HEK293 (cell line): ENCODE results near the gene HOXD10.
A peak's percentile ranks its signal among the peaks of the same experiment; 100 is the strongest.

Experiments used
- SCRT1 ChIP-seq: fragments of 450-650 bp; formaldehyde crosslinking; IDR thresholded peaks from 2 replicates; pipeline ENCODE4 v1.5.1; 2016; ENCODE audit warnings: missing biosample characterization, missing genetic modification characterization, borderline replicate concordance
- SETDB1 ChIP-seq: IDR thresholded peaks from one replicate; pipeline ENCODE4 v1.6.1; 2017; ENCODE audit warnings: mild to moderate bottlenecking, low read length, moderate library complexity, mixed read lengths; ENCODE audit not compliant: insufficient read length
- SP2 ChIP-seq: fragments of 450-650 bp; formaldehyde crosslinking; IDR thresholded peaks from 2 replicates; pipeline ENCODE4 v1.5.1; 2016; ENCODE audit warnings: missing biosample characterization, missing genetic modification characterization
- SP3 ChIP-seq: fragments of 450-650 bp; formaldehyde crosslinking; IDR thresholded peaks from 2 replicates; pipeline ENCODE4 v1.5.1; 2016; ENCODE audit warnings: missing biosample characterization, missing genetic modification characterization
- SP7 ChIP-seq: fragments of 450-650 bp; formaldehyde crosslinking; IDR thresholded peaks from 2 replicates; pipeline ENCODE4 v1.5.1; 2016; ENCODE audit warnings: missing biosample characterization, missing genetic modification characterization
- ZBTB7A ChIP-seq: fragments of 450-650 bp; formaldehyde crosslinking; IDR thresholded peaks from 2 replicates; pipeline ENCODE4 v1.5.1; 2016; ENCODE audit warnings: low read depth, missing biosample characterization, missing genetic modification characterization
- ZFP41 ChIP-seq: fragments of 450-650 bp; formaldehyde crosslinking; IDR thresholded peaks from 2 replicates; pipeline ENCODE4 v1.5.1; 2016; ENCODE audit warnings: missing biosample characterization, missing genetic modification characterization, borderline replicate concordance
- ZNF155 ChIP-seq: fragments of 450-650 bp; formaldehyde crosslinking; IDR thresholded peaks from 2 replicates; pipeline ENCODE4 v1.5.1; 2016; ENCODE audit warnings: missing biosample characterization, missing genetic modification characterization
- ZNF19 ChIP-seq: fragments of 450-650 bp; formaldehyde crosslinking; IDR thresholded peaks from 2 replicates; pipeline ENCODE4; 2016; ENCODE audit warnings: missing biosample characterization, missing genetic modification characterization, low read depth
- ZNF23 ChIP-seq: fragments of 450-650 bp; formaldehyde crosslinking; IDR thresholded peaks from 2 replicates; pipeline ENCODE4 v1.5.1; 2016; ENCODE audit warnings: missing biosample characterization, missing genetic modification characterization, borderline replicate concordance
- ZNF274 ChIP-seq, 2 experiments: fragments of 200-500 bp in 1 of 2; fragments of 450-650 bp in 1 of 2; sonication (Bioruptor generic) in 1 of 2; formaldehyde crosslinking in 1 of 2; IDR thresholded peaks; 2 replicates each; pipeline versions ENCODE4 v1.5.1 to v1.6.1; 2014 to 2016; ENCODE audit warnings: borderline replicate concordance in 1 of 2, inconsistent platforms in 1 of 2, low read length in 1 of 2, missing biosample characterization in 1 of 2, missing genetic modification characterization in 1 of 2
- ZNF335 ChIP-seq: fragments of 450-650 bp; formaldehyde crosslinking; conservative IDR thresholded peaks from 2 replicates; pipeline ENCODE4 v1.5.1; 2016; ENCODE audit warnings: missing biosample characterization, missing genetic modification characterization
- ZNF341 ChIP-seq: fragments of 450-650 bp; formaldehyde crosslinking; IDR thresholded peaks from 2 replicates; pipeline ENCODE4; 2016; ENCODE audit warnings: low read depth, missing biosample characterization, missing genetic modification characterization
- ZNF350 ChIP-seq: fragments of 450-650 bp; formaldehyde crosslinking; IDR thresholded peaks from 2 replicates; pipeline ENCODE4 v1.5.0; 2017; ENCODE audit warnings: missing biosample characterization, mild to moderate bottlenecking, missing genetic modification characterization
- ZNF391 ChIP-seq: fragments of 450-650 bp; formaldehyde crosslinking; IDR thresholded peaks from 2 replicates; pipeline ENCODE4 v1.5.1; 2016; ENCODE audit warnings: low read depth, missing biosample characterization, missing genetic modification characterization, borderline replicate concordance
- ZNF394 ChIP-seq: fragments of 450-650 bp; formaldehyde crosslinking; IDR thresholded peaks from 2 replicates; pipeline ENCODE4 v1.5.1; 2016; ENCODE audit warnings: missing biosample characterization, missing genetic modification characterization, mild to moderate bottlenecking, moderate library complexity, borderline replicate concordance
- ZNF555 ChIP-seq: fragments of 450-650 bp; formaldehyde crosslinking; conservative IDR thresholded peaks from 2 replicates; pipeline ENCODE4 v1.5.1; 2017; ENCODE audit warnings: missing biosample characterization, mild to moderate bottlenecking, missing genetic modification characterization, inconsistent platforms
- ZNF558 ChIP-seq: fragments of 450-650 bp; formaldehyde crosslinking; IDR thresholded peaks from 2 replicates; pipeline ENCODE4 v1.5.1; 2016; ENCODE audit warnings: missing biosample characterization, missing genetic modification characterization
- ZNF571 ChIP-seq: fragments of 450-650 bp; formaldehyde crosslinking; IDR thresholded peaks from 2 replicates; pipeline ENCODE4 v1.5.0; 2017; ENCODE audit warnings: missing biosample characterization, missing genetic modification characterization
- ZNF600 ChIP-seq: fragments of 450-650 bp; formaldehyde crosslinking; IDR thresholded peaks from 2 replicates; pipeline ENCODE4 v1.5.1; 2016; ENCODE audit warnings: missing biosample characterization, missing genetic modification characterization
- ZNF777 ChIP-seq: fragments of 450-650 bp; formaldehyde crosslinking; IDR thresholded peaks from 2 replicates; pipeline ENCODE4 v1.5.1; 2017; ENCODE audit warnings: missing biosample characterization, missing genetic modification characterization, borderline replicate concordance
- ZNF830 ChIP-seq: fragments of 450-650 bp; IDR thresholded peaks from 2 replicates; pipeline ENCODE4 v1.5.0; 2018; ENCODE audit warnings: missing biosample characterization, missing genetic modification characterization, low read depth, mild to moderate bottlenecking, moderate library complexity
- ZSCAN23 ChIP-seq: fragments of 450-650 bp; formaldehyde crosslinking; IDR thresholded peaks from 2 replicates; pipeline ENCODE4 v1.5.1; 2016; ENCODE audit warnings: missing biosample characterization, missing genetic modification characterization
- TF ChIP-seq, protein P1 (sequence below): fragments of 450-650 bp; formaldehyde crosslinking; IDR thresholded peaks from 2 replicates; pipeline ENCODE4 v1.5.1; 2016; ENCODE audit warnings: missing biosample characterization, missing genetic modification characterization
- TF ChIP-seq, protein P2 (sequence below): fragments of 450-650 bp; formaldehyde crosslinking; IDR thresholded peaks from 2 replicates; pipeline ENCODE4 v1.5.1; 2016; ENCODE audit warnings: missing biosample characterization, missing genetic modification characterization
- TF ChIP-seq, protein P3 (sequence below): fragments of 450-650 bp; formaldehyde crosslinking; IDR thresholded peaks from 2 replicates; pipeline ENCODE4 v1.5.1; 2016; ENCODE audit warnings: missing biosample characterization, missing genetic modification characterization
- TF ChIP-seq, protein P4 (sequence below): fragments of 450-650 bp; formaldehyde crosslinking; IDR thresholded peaks from 2 replicates; pipeline ENCODE4 v1.5.1; 2016; ENCODE audit warnings: missing biosample characterization, missing genetic modification characterization
- TF ChIP-seq, protein P5 (sequence below): fragments of 450-650 bp; formaldehyde crosslinking; IDR thresholded peaks from 2 replicates; pipeline ENCODE4 v1.5.1; 2016; ENCODE audit warnings: missing biosample characterization, missing genetic modification characterization
- TF ChIP-seq, protein P6 (sequence below): fragments of 450-650 bp; formaldehyde crosslinking; IDR thresholded peaks from 2 replicates; pipeline ENCODE4 v1.5.1; 2016; ENCODE audit warnings: missing biosample characterization, missing genetic modification characterization

HOXD10 gene

DNA sequence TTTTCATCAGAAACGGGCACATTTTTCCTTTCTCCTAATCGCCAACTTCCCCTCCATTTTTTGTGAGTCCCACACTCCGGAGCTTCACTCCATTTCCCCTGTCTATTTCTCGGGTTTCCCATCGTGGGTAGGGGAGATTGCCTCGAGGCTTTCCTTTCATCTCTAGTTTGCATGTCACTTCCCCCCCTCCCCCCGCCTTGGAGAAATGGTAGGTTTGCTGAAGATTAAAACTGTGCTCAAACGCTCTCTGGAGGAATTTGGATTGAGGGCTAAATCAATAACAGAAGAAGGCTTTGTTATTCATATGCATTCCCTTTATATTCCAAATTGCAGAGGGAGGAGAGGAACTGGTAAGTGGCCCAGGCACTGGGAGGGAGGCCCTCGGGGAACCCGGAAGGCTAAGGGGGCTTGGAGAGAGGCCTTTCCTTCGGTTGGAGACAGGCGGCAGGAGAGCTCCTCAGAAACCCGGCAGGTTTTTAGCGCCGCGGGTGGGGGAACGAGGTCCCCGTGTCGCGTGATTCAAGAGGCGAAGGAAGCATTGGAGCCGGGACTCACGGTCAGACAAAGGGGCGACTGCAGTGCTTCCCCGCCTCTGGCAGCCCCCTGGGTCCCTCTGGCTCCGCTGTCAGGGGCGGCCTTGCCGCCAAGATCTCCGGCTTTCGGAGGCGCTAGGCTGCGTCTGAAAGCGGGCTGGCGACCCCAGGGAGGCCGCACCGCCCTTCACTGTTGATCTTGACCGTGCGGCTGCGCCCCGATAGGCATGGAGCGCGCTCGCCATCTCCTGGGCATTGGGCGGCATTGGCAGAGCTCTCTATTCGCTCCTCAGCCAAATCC, 19.4 kb upstream of the HOXD10 start (continued):
- peak; percentile 93 for TF ChIP-seq ZNF335 (tag by site-specific recombination)
- peak; percentile 18; the same call in 1 of the 2 replicates for TF ChIP-seq SP2 (tag by site-specific recombination)
- no peak for TF ChIP-seq ZNF274 (IDR thresholded peaks at IDR 0.05; ENCODE audit: low read length)
- no peak for TF ChIP-seq ZNF274 (tag by site-specific recombination; IDR thresholded peaks at IDR 0.05; ENCODE audit: borderline replicate concordance)
- TF ChIP-seq SCRT1 (tag by site-specific recombination), result no peak
- no peak for TF ChIP-seq ZNF830 (tag by site-specific recombination)
- TF ChIP-seq SETDB1, result no peak
- TF ChIP-seq, protein P1, sequence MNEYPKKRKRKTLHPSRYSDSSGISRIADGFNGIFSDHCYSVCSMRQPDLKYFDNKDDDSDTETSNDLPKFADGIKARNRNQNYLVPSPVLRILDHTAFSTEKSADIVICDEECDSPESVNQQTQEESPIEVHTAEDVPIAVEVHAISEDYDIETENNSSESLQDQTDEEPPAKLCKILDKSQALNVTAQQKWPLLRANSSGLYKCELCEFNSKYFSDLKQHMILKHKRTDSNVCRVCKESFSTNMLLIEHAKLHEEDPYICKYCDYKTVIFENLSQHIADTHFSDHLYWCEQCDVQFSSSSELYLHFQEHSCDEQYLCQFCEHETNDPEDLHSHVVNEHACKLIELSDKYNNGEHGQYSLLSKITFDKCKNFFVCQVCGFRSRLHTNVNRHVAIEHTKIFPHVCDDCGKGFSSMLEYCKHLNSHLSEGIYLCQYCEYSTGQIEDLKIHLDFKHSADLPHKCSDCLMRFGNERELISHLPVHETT, result no peak
- TF ChIP-seq SP3 (tag by site-specific recombination), result no peak
- TF ChIP-seq, protein P2, sequence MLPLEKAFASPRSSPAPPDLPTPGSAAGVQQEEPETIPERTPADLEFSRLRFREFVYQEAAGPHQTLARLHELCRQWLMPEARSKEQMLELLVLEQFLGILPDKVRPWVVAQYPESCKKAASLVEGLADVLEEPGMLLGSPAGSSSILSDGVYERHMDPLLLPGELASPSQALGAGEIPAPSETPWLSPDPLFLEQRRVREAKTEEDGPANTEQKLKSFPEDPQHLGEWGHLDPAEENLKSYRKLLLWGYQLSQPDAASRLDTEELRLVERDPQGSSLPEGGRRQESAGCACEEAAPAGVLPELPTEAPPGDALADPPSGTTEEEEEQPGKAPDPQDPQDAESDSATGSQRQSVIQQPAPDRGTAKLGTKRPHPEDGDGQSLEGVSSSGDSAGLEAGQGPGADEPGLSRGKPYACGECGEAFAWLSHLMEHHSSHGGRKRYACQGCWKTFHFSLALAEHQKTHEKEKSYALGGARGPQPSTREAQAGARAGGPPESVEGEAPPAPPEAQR (tag by site-specific recombination), result no peak
- no peak for TF ChIP-seq ZNF555 (tag by site-specific recombination)
- TF ChIP-seq ZNF155 (tag by site-specific recombination), result no peak
- TF ChIP-seq ZNF571 (tag by site-specific recombination), result no peak
- TF ChIP-seq, protein P3, sequence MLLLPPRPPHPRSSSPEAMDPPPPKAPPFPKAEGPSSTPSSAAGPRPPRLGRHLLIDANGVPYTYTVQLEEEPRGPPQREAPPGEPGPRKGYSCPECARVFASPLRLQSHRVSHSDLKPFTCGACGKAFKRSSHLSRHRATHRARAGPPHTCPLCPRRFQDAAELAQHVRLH (tag by site-specific recombination), result no peak
- TF ChIP-seq, protein P4, sequence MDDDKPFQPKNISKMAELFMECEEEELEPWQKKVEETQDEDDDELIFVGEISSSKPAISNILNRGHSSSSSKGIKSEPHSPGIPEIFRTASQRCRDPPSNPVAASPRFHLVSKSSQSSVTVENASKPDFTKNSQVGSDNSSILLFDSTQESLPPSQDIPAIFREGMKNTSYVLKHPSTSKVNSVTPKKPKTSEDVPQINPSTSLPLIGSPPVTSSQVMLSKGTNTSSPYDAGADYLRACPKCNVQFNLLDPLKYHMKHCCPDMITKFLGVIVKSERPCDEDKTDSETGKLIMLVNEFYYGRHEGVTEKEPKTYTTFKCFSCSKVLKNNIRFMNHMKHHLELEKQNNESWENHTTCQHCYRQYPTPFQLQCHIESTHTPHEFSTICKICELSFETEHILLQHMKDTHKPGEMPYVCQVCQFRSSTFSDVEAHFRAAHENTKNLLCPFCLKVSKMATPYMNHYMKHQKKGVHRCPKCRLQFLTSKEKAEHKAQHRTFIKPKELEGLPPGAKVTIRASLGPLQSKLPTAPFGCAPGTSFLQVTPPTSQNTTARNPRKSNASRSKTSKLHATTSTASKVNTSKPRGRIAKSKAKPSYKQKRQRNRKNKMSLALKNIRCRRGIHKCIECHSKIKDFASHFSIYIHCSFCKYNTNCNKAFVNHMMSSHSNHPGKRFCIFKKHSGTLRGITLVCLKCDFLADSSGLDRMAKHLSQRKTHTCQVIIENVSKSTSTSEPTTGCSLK (tag by site-specific recombination), result no peak
- TF ChIP-seq ZNF391 (tag by site-specific recombination), result no peak
- TF ChIP-seq ZSCAN23 (tag by site-specific recombination), result no peak
- no peak for TF ChIP-seq ZNF600 (tag by site-specific recombination)
- no peak for TF ChIP-seq ZNF777 (tag by site-specific recombination)
- TF ChIP-seq ZNF558 (tag by site-specific recombination), result no peak
- no peak for TF ChIP-seq ZNF350 (tag by site-specific recombination)
- TF ChIP-seq, protein P5, sequence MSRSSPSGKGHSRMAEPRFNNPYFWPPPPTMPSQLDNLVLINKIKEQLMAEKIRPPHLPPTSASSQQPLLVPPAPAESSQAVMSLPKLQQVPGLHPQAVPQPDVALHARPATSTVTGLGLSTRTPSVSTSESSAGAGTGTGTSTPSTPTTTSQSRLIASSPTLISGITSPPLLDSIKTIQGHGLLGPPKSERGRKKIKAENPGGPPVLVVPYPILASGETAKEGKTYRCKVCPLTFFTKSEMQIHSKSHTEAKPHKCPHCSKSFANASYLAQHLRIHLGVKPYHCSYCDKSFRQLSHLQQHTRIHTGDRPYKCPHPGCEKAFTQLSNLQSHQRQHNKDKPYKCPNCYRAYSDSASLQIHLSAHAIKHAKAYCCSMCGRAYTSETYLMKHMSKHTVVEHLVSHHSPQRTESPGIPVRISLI (tag by site-specific recombination), result no peak
- TF ChIP-seq ZNF19 (tag by site-specific recombination), result no peak
- no peak for TF ChIP-seq ZNF23 (tag by site-specific recombination)
- no peak; the same call in 1 of the 2 replicates for TF ChIP-seq ZNF341 (tag by site-specific recombination)
- TF ChIP-seq, protein P6, sequence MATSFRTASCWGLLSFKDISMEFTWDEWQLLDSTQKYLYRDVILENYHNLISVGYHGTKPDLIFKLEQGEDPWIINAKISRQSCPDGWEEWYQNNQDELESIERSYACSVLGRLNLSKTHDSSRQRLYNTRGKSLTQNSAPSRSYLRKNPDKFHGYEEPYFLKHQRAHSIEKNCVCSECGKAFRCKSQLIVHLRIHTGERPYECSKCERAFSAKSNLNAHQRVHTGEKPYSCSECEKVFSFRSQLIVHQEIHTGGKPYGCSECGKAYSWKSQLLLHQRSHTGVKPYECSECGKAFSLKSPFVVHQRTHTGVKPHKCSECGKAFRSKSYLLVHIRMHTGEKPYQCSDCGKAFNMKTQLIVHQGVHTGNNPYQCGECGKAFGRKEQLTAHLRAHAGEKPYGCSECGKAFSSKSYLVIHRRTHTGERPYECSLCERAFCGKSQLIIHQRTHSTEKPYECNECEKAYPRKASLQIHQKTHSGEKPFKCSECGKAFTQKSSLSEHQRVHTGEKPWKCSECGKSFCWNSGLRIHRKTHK (tag by site-specific recombination), result no peak
- peak; percentile 20; the same call in 1 of the 2 replicates for TF ChIP-seq ZNF394
- no peak for TF ChIP-seq ZFP41
- TF ChIP-seq ZBTB7A (tag by site-specific recombination), result 0 out of 2 replicates have a peak, but pooled peaks have one; percentile 56
- peak; percentile 27; the same call in 1 of the 2 replicates for TF ChIP-seq SP7 (tag by site-specific recombination)
